Kidney epithelial cell (primary cell): ENCODE data around the gene MRPL45. TPM values are rescaled to one million over a fixed set of nuclear protein-coding genes. Genes with fewer than 3 reads are reported as not detected.

Source experiments
- DNase-seq: peaks from one replicate; pipeline ENCODE4 v3.0.0-alpha.2; 2010; ENCODE audit warnings: low read depth
- H3K27me3 ChIP-seq: 2 replicates; pipeline ENCODE4 v1.6.0; 2011; ENCODE audit warnings: low read length; ENCODE audit not compliant: control insufficient read depth, insufficient read depth
- H3K36me3 ChIP-seq: 2 replicates; pipeline ENCODE4 v1.5.1; 2011; ENCODE audit warnings: low read length; ENCODE audit not compliant: control insufficient read depth, insufficient read depth
- H3K4me3 ChIP-seq: 2 replicates; pipeline ENCODE4 v1.5.1; 2011; ENCODE audit warnings: low read depth, mild to moderate bottlenecking, control low read depth, low read length
- CTCF ChIP-seq: IDR thresholded peaks from 2 replicates; pipeline ENCODE4 v1.5.1; 2011; ENCODE audit warnings: mild to moderate bottlenecking, moderate library complexity, low read length, control low read depth, inconsistent platforms; ENCODE audit not compliant: insufficient read depth, poor library complexity, severe bottlenecking
- total RNA-seq: library from RNA; depleted of rRNA; stranded (reverse); fragments of >200 nt; gene quantifications from 2 replicates; pipeline ENCODE4 v1.2.3, GENCODE V29; 2015

Gene MRPL45
- total RNA-seq, 1 donor from 2014 or later = 48.3 TPM

DNA sequence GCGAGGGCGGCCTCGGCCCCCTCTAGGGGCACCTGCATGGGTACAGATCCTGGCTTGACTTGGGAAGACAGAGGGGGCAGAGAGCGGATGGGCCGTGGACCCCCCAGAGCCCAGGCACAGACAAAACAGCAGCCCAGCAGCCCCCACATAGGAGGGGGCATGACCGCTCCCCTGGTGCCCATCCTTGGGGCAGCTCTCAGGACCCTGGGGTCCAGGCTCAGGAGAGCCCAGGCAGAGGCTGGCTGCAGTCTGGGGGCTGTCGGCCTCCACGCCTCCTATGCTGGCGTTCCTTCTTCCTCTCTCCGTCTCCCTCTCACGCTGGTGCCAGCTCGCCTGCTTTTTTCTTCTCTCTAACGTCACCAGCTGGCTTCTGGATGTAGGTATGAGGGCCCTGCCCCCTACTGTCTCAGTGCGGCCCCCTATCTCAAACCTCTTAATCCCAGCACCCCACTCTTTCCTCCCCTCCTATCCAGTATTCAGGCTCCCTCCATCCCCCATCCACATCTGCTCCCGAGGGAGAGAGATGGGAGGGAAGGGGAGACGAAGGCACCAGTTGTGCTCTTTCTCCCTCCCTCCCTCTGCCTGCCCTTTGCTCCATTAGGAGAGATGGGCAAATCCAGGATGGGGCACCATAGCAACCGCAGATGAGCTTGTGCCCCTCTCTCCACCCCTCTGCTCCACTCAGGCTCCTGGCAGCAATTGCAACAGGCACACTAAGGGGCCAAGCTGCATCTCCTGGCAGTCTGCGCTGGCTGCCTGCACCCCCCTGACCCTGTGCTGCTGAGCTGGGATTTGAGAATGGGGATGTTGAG is 46.8 kb downstream of the MRPL45 start, which contains the start of gene GPR179:
TSS of gene GPR179 (minus strand) at position 349 of the 812 bp plus-strand sequence. CDS start at position 182, 167 bp downstream.
- Histone ChIP-seq H3K36me3 (no peaks in the 10 kb centered on the region), H3K4me3 (no peak within 1 kb of the TSS), H3K27me3 (peaks cover 18% of the 10 kb centered on the region)
- no peak for TF ChIP-seq CTCF
- DNase-seq = no peak

DNA sequence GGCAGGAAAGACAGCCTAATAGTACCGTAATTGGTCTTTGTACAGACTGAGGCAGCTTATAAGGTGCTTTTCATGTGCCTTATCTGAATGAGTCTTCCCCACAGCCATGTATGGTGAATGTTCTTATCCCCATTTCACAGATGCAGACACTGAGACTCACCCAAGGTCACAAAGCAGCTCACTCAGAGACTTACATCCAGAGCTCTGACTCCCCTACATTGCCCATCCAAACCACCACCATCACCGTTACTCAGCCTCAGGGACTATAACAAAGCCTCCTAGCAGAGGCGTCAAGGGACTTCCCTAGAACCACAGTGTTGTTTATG is 47.4 kb downstream of the MRPL45 start:
- no peak for TF ChIP-seq CTCF
- DNase-seq = no peak

DNA sequence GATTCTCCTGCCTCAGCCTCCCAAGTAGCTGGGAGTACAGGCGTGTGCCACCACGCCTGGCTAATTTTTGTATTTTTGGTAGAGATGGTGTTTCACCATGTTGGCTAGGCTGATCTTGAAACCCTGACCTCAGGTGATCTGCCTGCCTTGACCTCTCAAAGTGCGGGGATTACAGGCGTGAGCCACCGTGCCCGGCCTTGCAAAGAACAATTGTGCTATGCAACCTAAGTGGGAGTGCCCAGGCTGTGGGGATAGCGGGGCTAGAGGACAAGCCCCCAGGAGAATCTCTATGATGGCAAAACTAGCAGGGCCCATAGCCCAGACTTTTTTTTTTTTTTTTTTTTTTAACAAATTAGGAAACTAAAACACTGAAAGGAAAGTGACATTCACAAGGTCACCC is 48.8 kb downstream of the MRPL45 start:
- H3K27me3 ChIP-seq = peaks cover 18% of the 10 kb centered on the region
- DNase-seq = no peak
- TF ChIP-seq CTCF = no peak
- H3K4me3 ChIP-seq = no peak overlapping the region
- H3K36me3 ChIP-seq = no peaks in the 10 kb centered on the region

More for the DNA sequence above, 47.4 kb downstream of the MRPL45 start:
- Histone ChIP-seq H3K36me3 (no peaks in the 10 kb centered on the region), H3K4me3 (no peak overlapping the region), H3K27me3 (peaks cover 18% of the 10 kb centered on the region)

DNA sequence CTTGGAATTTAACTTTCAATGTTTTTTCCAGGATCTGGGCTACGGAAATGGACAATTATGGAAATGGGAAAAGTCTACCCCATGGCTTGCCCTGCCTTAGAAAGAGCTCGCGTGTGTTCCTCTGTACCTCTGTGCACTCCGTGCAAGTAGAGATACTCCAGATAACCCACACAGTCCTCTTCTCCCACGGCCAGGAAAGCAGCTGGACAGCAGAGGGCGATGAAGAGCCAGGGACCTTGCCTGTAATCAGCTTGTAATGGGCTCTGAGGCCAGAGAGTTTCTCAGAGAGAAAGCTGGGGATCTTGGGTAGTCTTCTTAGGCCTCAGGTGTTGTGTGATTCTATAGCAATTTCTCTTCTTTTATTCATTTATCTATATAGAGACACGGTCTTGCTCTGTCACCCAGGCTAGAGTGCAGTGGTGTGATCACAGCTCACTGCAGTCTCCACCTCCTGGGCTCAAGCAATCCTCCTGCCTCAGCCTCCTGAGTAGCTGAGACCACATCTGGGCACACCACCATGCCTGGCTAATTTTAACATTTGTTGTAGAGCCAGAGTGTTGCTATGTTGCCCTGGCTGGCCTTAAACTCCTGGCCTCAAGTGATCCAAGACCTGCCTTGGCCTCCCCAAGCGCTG is 52.2 kb downstream of the MRPL45 start:
- Histone ChIP-seq H3K4me3 (no peak overlapping the region), H3K36me3 (no peaks in the 10 kb centered on the region), H3K27me3 (peaks cover 3% of the 10 kb centered on the region)
- TF ChIP-seq CTCF = peak; percentile 97
- peak; percentile 39 for DNase-seq

- Histone ChIP-seq H3K4me3 (no peak overlapping the region), H3K36me3 (no peaks in the 10 kb centered on the region), H3K27me3 (no peaks in the 10 kb centered on the region)
- no peak for DNase-seq
- TF ChIP-seq CTCF = no peak
Measured at GRCh38 chr17:38350035-38350434, 53.1 kb downstream of the MRPL45 start.
